Right forelimb (tissue), 1 donor: ENCODE measurements around the gene TDRD1.

Experiments
- DNase-seq: peaks from one replicate; pipeline ENCODE4 v3.0.0-alpha.2; 2018

Gene TDRD1

DNA sequence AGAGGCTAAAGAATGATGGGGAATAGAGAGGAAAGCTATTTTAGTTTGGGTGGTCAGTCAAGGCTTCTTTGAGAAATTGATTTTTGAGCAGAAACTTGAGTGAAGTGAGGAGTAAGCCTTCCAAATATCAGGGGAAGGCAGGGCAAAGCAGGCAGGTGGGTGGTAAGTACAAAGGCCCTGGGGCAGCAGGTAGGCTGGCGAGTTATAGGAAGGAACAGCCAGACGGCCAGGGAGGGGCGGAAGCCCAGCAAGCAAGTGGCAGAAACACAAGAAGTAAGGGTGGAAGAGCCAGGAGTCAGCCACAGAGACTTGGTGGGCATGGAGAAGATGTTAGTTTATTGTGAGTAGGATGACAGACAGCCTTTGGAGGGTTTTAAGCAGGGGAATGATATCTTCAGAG lies 94.8 kb downstream of the TDRD1 start:
- no peak for DNase-seq

DNA sequence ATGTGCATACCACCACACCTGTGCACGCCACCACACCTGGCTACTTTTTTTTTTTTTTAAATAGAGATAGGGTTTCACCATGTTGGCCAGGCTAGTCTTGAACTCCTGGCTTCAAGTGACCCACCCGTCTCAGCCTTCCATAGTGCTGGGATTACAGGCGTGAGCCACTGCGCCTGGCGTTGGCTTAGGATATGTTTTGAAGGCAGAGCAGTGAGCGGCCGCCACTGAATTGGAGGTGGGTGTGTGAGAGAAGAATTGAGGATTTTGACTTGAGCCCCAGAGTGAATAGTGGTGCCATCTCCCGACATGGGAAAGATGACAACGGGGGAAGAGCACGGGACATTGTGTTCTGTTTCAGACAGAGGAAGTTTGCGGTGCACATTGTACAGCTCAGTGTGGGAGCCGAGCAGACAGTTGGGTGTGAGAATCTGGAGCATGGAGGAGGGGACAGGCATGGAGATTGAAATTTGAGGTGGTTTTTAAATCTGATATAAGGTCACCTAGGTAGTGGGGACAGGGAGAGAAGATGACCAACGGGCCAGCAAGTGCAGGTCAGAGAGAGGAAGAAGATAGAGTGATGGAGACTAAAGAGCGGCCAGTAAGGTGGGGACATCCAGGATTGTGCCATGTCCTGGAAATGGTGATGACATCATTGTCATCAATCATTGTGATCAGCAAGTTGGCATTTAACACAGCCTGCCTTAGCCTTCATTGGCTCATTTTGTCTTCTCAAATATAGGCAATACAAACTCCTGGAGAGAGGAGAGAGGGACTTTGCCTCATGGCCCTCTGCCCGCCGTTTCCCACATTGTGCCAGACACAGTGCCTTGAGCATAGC lies 95.7 kb downstream of the TDRD1 start:
- DNase-seq: no peak

GRCh38 chr10:114276066-114276465 lies 96.9 kb downstream of the TDRD1 start:
- DNase-seq: no peak

GRCh38 chr10:114276671-114277070 lies 97.5 kb downstream of the TDRD1 start:
- no peak for DNase-seq

- no peak for DNase-seq
These were observed 99.2 kb downstream of the TDRD1 start for GRCh38 chr10:114278140-114278883.

DNA sequence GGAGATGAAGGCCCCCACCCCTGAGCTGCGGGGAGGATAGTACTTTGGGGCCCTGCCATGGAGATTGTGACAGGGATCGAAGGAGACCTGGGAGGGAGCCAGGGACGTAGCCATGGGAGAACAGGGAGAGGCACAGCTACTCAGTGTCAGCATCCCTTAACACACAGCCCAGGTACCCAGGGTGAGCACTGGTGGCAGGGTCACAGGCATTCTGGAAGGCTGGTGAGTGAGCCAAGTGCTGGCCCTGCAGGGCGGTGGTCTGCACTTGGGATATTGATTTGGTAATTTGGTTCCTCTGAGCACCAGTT lies 99.7 kb downstream of the TDRD1 start:
- no peak for DNase-seq

GRCh38 chr10:114279289-114279688 lies 100.1 kb downstream of the TDRD1 start:
- no peak for DNase-seq

- no peak for DNase-seq
These were observed 100.9 kb downstream of the TDRD1 start for GRCh38 chr10:114279901-114280644.

- no peak for DNase-seq
These were observed 101.9 kb downstream of the TDRD1 start for GRCh38 chr10:114281006-114281405.

DNA sequence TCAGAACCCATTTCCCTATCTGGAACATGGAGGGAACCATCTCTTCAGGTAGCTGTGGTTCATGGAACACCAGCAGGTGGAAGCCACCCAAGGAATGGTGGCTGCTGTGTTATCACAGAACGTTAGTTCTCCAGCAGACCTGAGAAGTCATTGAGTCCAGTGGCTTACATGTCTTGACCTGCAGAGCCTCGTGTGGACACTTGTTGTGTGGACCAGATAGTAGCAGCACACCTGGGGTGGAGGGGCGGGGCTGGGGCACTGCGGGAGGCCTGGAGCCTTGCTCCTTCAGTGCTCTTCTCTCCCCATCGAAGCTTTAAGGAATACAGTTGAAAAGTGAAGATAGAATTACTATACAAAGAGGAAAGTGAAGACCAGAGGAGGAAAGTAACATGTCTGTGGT lies 102.3 kb downstream of the TDRD1 start:
- DNase-seq: no peak
